ENCODE data around the gene PRC1. TPM values are rescaled to one million over a fixed set of nuclear protein-coding genes. Genes with fewer than 3 reads are reported as not detected.

Gene PRC1
- total RNA-seq, 1 experiment from 2014 or later: 125 TPM

- CTCF ChIA-PET: interaction anchor here (0.5 to 8.4 kb wide), 8 partner anchors 11 to 312 kb away, joined by 3 to 105 read pairs (median 6); no protein-coding TSS in a partner anchor
- Mint-ChIP-seq H3K4me3 (ENCODE audit: unreplicated experiment) (no peak overlapping the region), H3K9me3 (ENCODE audit: unreplicated experiment) (no peaks in the 10 kb centered on the region), H3K4me1 (ENCODE audit: insufficient read depth, unreplicated experiment) (peaks cover 15% of the 10 kb centered on the region), H3K36me3 (ENCODE audit: insufficient read depth, unreplicated experiment) (peaks cover 22% of the 10 kb centered on the region), H3K27me3 (ENCODE audit: insufficient read depth, unreplicated experiment) (no peaks in the 10 kb centered on the region), H3K27ac (ENCODE audit: low read depth, unreplicated experiment) (no peak overlapping the region)
- DNase-seq (ENCODE audit: unreplicated experiment): no peak
- intact Hi-C loops (cut with micrococcal nuclease): no loop called here
- no TSS peak for BruUV-seq (replicated peaks)
- POLR2A ChIA-PET: interaction anchor here (0.6 kb wide), 1 partner anchor 24 kb away, joined by 4 read pairs; no protein-coding TSS in a partner anchor
- no peak for TF ChIP-seq CTCF (IDR thresholded peaks at IDR 0.05; ENCODE audit: unreplicated experiment)
Observed at GRCh38 chr15:90959894-90960293, 34.4 kb downstream of the PRC1 start.

- BruUV-seq (replicated peaks): no TSS peak
- Mint-ChIP-seq H3K9me3 (ENCODE audit: unreplicated experiment) (no peaks in the 10 kb centered on the region), H3K36me3 (ENCODE audit: insufficient read depth, unreplicated experiment) (peaks cover 27% of the 10 kb centered on the region), H3K4me3 (ENCODE audit: unreplicated experiment) (no peak overlapping the region), H3K27me3 (ENCODE audit: insufficient read depth, unreplicated experiment) (no peaks in the 10 kb centered on the region), H3K4me1 (ENCODE audit: insufficient read depth, unreplicated experiment) (peaks cover 15% of the 10 kb centered on the region), H3K27ac (ENCODE audit: low read depth, unreplicated experiment) (no peak overlapping the region)
- ChIA-PET CTCF (interaction anchor here (0.5 to 8.4 kb wide), 10 partner anchors 10 to 295 kb away, joined by 3 to 116 read pairs (median 13); partner anchors contain the start of genes HDDC3, UNC45A and VPS33B), POLR2A (interaction anchor here (0.6 to 2.7 kb wide), 3 partner anchors 12 to 34 kb away, joined by 4 to 13 read pairs (median 5); no protein-coding TSS in a partner anchor)
- DNase-seq (ENCODE audit: unreplicated experiment): no peak
- intact Hi-C loops (cut with micrococcal nuclease): no loop called here
- no peak for TF ChIP-seq CTCF (IDR thresholded peaks at IDR 0.05; ENCODE audit: unreplicated experiment)
Observed at GRCh38 chr15:90959028-90959595, 35.2 kb downstream of the PRC1 start.

GRCh38 chr15:90957791-90958190 is 36.5 kb downstream of the PRC1 start:
- TF ChIP-seq CTCF (IDR thresholded peaks at IDR 0.05; ENCODE audit: unreplicated experiment): no peak
- no peaks in the 10 kb centered on the region for H3K9me3 Mint-ChIP-seq (ENCODE audit: unreplicated experiment)

GRCh38 chr15:90957031-90957790 is 37.1 kb downstream of the PRC1 start:
- Mint-ChIP-seq H3K27ac (ENCODE audit: low read depth, unreplicated experiment) (no peak overlapping the region), H3K9me3 (ENCODE audit: unreplicated experiment) (no peaks in the 10 kb centered on the region), H3K4me1 (ENCODE audit: insufficient read depth, unreplicated experiment) (peaks cover 10% of the 10 kb centered on the region), H3K27me3 (ENCODE audit: insufficient read depth, unreplicated experiment) (no peaks in the 10 kb centered on the region), H3K36me3 (ENCODE audit: insufficient read depth, unreplicated experiment) (peaks cover 26% of the 10 kb centered on the region), H3K4me3 (ENCODE audit: unreplicated experiment) (peak overlapping the region; percentile 77)
- POLR2A ChIA-PET: interaction anchor here (0.7 to 3.3 kb wide), 18 partner anchors 9 to 1408 kb away, joined by 3 to 20 read pairs (median 4); partner anchors contain the start of genes HDDC3, PRC1, UNC45A and VPS33B
- no TSS peak for BruUV-seq (replicated peaks)
- intact Hi-C loops (cut with micrococcal nuclease): loop anchor here (2.0 kb wide), 1 partner anchor 38 kb away; the partner anchor contains the start of gene PRC1
- no peak for DNase-seq (ENCODE audit: unreplicated experiment)
- TF ChIP-seq CTCF (IDR thresholded peaks at IDR 0.05; ENCODE audit: unreplicated experiment): no peak
- CTCF ChIA-PET: interaction anchor here (0.6 to 8.4 kb wide), 48 partner anchors 7 to 1404 kb away, joined by 3 to 116 read pairs (median 4); partner anchors contain the start of genes HDDC3, MAN2A2, UNC45A and VPS33B

More at GRCh38 chr15:90957791-90958190, 36.5 kb downstream of the PRC1 start:
- CTCF ChIA-PET: interaction anchor here (0.5 to 8.4 kb wide), 26 partner anchors 10 to 1404 kb away, joined by 3 to 116 read pairs (median 5); partner anchors contain the start of genes HDDC3, UNC45A and VPS33B
- POLR2A ChIA-PET: interaction anchor here (0.7 to 3.3 kb wide), 9 partner anchors 8 to 315 kb away, joined by 3 to 20 read pairs (median 8); partner anchors contain the start of genes UNC45A and VPS33B
- Mint-ChIP-seq H3K4me1 (ENCODE audit: insufficient read depth, unreplicated experiment) (peaks cover 10% of the 10 kb centered on the region), H3K27ac (ENCODE audit: low read depth, unreplicated experiment) (no peak overlapping the region), H3K4me3 (ENCODE audit: unreplicated experiment) (peak overlapping the region; percentile 77), H3K36me3 (ENCODE audit: insufficient read depth, unreplicated experiment) (peaks cover 24% of the 10 kb centered on the region), H3K27me3 (ENCODE audit: insufficient read depth, unreplicated experiment) (no peaks in the 10 kb centered on the region)
- DNase-seq (ENCODE audit: unreplicated experiment): no peak
- intact Hi-C loops (cut with micrococcal nuclease): loop anchor here (2.0 kb wide), 1 partner anchor 37 kb away; the partner anchor contains the start of gene PRC1
- no TSS peak for BruUV-seq (replicated peaks)
